Measurements from ENCODE around the gene ZFP42. TPM values are rescaled to one million over a fixed set of nuclear protein-coding genes. Genes with fewer than 3 reads are reported as not detected.

ZFP42 gene
- total and polyA plus RNA-seq, 2 of the 8 experiments (the other 6 are each of a cell fraction or from before 2014, with no cell fraction given) = 69.4 to 188 TPM

- TF ChIP-seq TEAD4 (IDR thresholded peaks at IDR 0.05; ENCODE audit: low read depth, low read length) (peak; percentile 51; the same call in 1 of the 2 replicates), EZH2 (IDR thresholded peaks at IDR 0.05; ENCODE audit: low read depth, low read length, severe bottlenecking) (no peak), USF2 (IDR thresholded peaks at IDR 0.05; ENCODE audit: low read length) (no peak), GABPA (IDR thresholded peaks at IDR 0.05; ENCODE audit: borderline replicate concordance, insufficient read depth, low read length) (no peak), TCF12 (IDR thresholded peaks at IDR 0.05; ENCODE audit: low read depth, low read length) (no peak), CTBP2 (IDR thresholded peaks at IDR 0.05; ENCODE audit: borderline replicate concordance, insufficient read depth, insufficient read length, low read length) (no peak), SAP30 (IDR thresholded peaks at IDR 0.05; ENCODE audit: insufficient read depth, insufficient replicate concordance, low read length) (no peak), RAD21 (IDR thresholded peaks at IDR 0.05 in 1 of 2, conservative IDR thresholded peaks at IDR 0.05 in 1 of 2; ENCODE audit: low read depth in 2 of 2, low read length in 2 of 2) (peak; percentile 64 to 70), CEBPB (IDR thresholded peaks at IDR 0.05; ENCODE audit: low read depth, low read length) (no peak), SRF (IDR thresholded peaks at IDR 0.05; ENCODE audit: low read depth, low read length) (no peak), CHD1 (IDR thresholded peaks at IDR 0.05; ENCODE audit: low read depth, low read length) (no peak), E2F6 (IDR thresholded peaks at IDR 0.05) (0 out of 2 replicates have a peak, but pooled peaks have one; percentile 37), JUN (IDR thresholded peaks at IDR 0.05; ENCODE audit: low read depth, low read length) (no peak), RXRA (IDR thresholded peaks at IDR 0.05; ENCODE audit: insufficient read depth, low read depth, low read length) (no peak), POLR2AphosphoS5 (IDR thresholded peaks at IDR 0.05; ENCODE audit: low read depth, low read length) (no peak)
Observed at GRCh38 chr4:187993827-187994226, 1.7 kb upstream of the ZFP42 start (continued).
